ENCODE results near the gene TTLL9.
"Not testable (repeated sequence)": the region's sequence is repeated elsewhere in the genome, so short reads cannot be mapped to it uniquely, and the experiment has no call there.

TTLL9 gene

DNA sequence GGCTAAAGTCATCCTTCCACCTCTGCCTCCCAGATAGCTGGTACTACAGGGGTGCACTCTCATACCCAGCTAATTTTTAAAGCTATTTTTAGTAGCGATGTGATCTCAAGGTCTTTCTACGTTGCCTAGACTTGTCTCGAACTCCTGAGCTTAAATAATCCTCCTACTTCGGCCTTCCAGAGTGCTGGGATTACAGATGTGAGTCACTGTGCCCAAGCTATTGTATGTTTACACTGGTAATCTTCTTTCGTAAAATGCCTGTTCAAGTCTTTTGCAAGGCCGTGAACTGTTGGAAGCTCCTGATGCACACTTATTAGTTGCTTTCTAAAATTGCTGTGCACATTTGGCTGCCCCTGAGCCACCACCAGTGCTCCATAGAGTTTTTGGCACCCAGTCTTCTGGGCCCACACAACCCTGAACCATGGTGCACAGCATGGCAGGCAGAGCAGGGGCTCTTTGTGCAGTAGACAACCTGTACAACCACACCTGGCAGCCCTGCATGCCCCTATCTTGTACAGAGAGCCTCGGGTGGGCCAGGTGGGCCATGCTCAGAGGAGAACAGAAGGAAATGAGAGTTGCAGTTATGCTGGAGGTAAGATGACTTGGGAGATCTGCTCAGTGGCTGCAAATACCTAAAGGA, 48.2 kb downstream of the TTLL9 start:
- no peak for DNase-seq (ENCODE audit: low spot score)

- no peak for DNase-seq (ENCODE audit: low spot score)
Measured at GRCh38 chr20:31919410-31920155, 49.1 kb downstream of the TTLL9 start.

GRCh38 chr20:31920275-31920855, 49.9 kb downstream of the TTLL9 start:
- no peak for DNase-seq (ENCODE audit: low spot score)

DNA sequence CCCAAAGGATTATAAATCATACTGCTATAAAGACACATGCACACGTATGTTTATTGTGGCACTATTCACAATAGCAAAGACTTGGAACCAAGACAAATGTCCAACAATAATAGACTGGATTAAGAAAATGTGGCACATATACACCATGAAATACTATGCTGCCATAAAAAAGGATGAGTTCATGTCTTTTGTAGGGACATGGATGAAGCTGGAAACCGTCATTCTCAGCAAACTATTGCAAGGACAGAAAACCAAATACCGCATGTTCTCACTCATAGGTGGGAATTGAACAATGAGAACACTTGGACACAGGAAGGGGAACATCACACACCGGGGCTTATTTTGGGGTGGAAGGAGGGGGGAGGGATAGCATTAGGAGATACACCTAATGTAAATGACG, 51.0 kb downstream of the TTLL9 start:
- not testable (repeated sequence) for DNase-seq (ENCODE audit: low spot score)

DNA sequence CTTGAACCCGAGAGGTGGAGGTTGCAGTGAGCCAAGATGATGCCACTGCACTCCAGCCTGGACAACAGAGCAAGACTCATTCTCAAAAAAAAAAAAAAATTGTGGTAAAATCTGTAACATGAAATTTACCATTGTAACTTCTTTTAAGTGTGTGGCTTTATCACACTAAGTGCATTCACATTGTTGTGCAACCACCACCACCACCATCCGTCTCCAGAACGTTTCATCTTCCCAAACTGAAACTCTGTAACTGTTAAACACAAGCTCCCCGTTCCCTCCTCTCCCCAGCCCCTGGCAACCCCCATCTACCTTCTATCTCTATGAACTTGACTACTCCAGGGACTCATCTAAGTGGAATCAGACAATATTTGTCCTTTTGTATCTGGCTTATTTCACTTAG, 51.7 kb downstream of the TTLL9 start:
- DNase-seq (ENCODE audit: low spot score): no peak

DNA sequence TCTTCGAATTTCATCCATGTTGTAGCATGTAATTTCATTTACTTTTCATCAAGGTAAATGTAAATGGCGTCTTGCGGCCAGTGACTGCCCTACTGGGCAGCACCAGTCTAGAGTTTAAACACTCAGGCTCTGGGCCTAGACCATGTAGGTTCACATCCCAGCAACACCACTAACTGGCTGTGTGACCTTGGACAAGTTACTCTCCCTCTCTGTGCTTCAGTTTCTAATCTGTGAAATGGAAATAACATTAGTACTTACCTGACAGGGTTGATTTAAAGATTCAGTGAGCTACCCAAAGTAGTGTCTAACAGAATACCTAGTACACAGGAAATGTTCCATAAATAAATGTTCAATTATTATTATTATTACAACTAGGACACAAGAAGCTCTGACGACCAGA, 52.2 kb downstream of the TTLL9 start:
- DNase-seq (ENCODE audit: low spot score): no peak

GRCh38 chr20:31923388-31924331, 53.2 kb downstream of the TTLL9 start:
- DNase-seq (ENCODE audit: low spot score): no peak

DNA sequence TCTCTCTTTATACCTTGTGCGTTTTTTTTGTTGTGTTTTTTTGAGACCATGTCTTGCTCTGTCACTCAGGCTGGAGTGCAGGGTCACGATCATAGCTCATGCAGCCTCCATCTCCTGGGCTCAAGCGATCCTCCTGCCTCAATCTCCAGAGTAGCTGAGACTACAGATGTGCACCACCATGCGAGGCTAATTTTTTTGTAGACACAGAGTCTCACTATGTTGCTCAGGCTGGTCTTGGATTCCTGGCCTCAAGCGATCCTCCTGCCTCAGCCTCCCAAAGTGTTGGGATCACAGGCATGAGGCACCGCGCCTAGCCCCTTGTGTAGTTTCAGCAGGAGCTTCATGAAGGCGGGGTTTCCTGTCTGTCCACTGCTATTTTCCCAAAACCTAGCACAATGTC, 54.1 kb downstream of the TTLL9 start:
- DNase-seq (ENCODE audit: low spot score): no peak

- no peak for DNase-seq (ENCODE audit: low spot score)
Measured at GRCh38 chr20:31925631-31926030, 55.2 kb downstream of the TTLL9 start.

GRCh38 chr20:31926493-31926892, 56.1 kb downstream of the TTLL9 start:
- no peak for DNase-seq (ENCODE audit: low spot score)

DNA sequence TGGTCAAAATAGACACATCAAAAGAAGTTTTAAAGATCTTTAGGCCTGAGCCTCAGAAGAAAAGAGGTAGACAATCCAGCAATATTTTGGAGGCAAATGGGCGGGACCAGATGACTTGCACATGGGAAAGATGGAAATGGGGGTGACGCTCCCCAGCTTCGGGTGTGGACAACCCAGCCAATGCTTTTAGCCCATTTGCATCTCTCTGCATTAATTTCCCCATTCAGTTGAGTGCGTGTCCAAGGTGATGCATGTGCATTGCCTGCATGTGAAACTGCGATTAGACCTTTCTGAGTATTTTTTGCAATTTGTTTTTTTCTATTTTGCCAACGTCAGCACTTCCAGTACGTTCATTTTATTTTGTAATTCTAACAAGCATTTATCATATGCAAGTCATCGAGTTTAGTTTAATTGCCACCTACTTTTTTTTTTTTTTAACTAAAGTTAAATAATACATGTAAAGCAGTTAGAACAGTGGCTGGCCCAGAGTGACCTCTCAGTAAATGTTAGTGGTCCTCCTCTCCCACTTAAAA, 57.3 kb downstream of the TTLL9 start:
- DNase-seq (ENCODE audit: low spot score): no peak

DNA sequence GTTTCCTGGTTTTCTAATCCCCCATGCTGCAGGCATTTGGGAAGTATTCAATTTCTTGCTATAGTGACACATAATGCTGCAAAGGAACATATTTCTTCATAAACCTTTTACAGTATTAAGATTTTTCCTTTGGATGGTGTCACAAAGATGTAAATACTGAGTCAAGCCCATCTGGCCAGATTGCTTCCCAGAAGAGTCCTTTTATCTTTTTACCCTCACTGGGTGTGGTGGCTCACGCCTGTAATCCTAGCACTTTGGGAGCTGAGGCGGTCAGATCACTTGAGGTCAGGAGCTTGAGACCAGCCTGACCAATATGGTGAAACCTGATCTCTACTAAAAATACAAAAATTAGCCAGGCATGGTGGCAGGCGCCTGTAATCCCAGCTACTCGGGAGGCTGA, 59.2 kb downstream of the TTLL9 start:
- not testable (repeated sequence) for DNase-seq (ENCODE audit: low spot score)

GRCh38 chr20:31930779-31931178, 60.3 kb downstream of the TTLL9 start:
- DNase-seq (ENCODE audit: low spot score): no peak

DNA sequence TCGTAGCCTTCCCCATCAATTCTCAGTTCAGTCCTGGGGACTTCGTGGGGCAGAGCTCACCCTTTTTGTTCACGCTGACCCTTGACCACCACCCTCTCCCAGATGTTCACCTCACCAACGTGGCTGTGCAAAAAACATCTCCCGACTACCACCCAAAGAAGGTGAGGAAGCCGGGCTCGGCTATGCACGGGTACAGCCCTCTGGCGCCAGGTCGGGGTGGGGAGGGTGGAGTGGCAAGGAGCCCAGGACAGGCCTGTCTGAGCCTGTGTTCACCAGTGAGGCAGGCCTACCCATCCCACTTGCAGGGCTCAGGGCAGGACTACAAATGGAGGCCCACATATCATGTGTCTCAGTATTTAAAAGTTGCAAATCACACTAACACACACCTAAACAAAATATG, 63.3 kb downstream of the TTLL9 start:
- no peak for DNase-seq (ENCODE audit: low spot score)

DNA sequence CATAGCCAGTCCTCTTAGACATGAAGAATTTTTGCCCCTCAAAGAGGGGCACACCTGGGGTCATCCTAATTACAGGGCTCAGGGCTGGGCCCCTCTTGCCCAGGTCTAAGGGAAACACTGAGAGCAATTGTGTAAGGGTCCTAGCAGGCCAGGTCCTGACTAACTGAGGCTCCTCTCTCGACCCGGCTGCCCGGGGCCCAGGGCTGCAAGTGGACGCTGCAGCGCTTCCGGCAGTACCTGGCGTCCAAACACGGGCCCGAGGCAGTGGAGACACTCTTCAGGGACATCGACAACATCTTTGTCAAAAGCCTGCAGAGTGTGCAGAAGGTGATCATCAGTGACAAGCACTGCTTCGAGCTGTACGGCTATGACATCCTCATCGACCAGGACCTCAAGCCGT, 64.1 kb downstream of the TTLL9 start:
- no peak for DNase-seq (ENCODE audit: low spot score)

GRCh38 chr20:31934968-31935764, 64.7 kb downstream of the TTLL9 start:
- no peak for DNase-seq (ENCODE audit: low spot score)

DNA sequence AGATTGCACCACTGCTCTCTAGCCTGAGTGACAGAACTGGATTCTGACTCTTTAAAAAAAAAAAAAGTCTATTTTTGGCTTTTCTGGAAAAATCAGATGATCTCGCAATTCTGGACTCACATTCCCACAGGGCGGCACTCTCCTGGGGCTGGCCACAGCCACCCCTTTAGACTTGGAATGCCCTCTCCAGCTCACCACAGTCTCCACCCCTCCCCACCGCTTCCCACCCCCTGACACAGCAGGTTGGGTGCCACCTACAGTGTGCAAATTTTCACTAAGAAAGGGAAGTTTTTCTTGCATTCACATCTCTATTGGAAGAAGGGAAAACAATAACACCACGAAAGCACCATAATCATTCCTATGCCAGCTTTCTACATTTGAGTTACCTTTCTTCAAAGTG, 66.0 kb downstream of the TTLL9 start:
- no peak for DNase-seq (ENCODE audit: low spot score)

DNA sequence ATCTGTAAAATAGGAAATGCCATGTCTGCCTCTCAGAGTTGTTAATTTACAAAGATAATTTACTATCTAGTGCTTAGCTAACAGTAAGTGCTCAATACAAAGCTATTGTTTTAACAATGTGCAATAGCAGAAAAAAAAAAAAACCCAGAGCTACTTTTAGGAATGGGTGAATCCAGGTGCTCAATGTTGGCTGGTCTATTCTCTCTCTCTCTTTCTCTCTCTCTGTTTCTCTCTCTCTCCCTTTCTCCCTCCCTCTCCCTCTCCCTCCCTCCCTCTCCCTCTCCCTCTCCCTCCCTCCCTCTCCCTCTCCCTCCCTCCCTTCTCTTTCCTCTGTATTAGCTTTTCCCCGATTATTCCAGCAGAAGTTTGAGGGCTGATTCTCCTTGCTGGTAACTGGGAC, 67.4 kb downstream of the TTLL9 start:
- no peak for DNase-seq (ENCODE audit: low spot score)

- no peak for DNase-seq (ENCODE audit: low spot score)
Measured at GRCh38 chr20:31939661-31940060, 69.2 kb downstream of the TTLL9 start.

GRCh38 chr20:31943052-31943471, 72.6 kb downstream of the TTLL9 start:
- DNase-seq (ENCODE audit: low spot score): no peak

- DNase-seq (ENCODE audit: low spot score): no peak
Measured at GRCh38 chr20:31945319-31945718, 74.9 kb downstream of the TTLL9 start.

All from HuH-7.5 (cell line).